B cell (primary cell): Measurements from ENCODE around the gene DGKB. TPM values are rescaled to one million over a fixed set of nuclear protein-coding genes. Genes with fewer than 3 reads are reported as not detected.

Experiments used
- ATAC-seq: fragments of 200-7000 bp; cut with Tn5 transposase; one replicate; pipeline ENCODE4 v1.10.0; 2021; ENCODE audit warnings: low read depth, mild to moderate bottlenecking, moderate number of reproducible peaks, moderate library complexity
- CTCF ChIA-PET: fragments of 350-600 bp; sonication (Branson Sonifier 250); formaldehyde crosslinking; loops from one replicate; lab custom pipeline; 2021; ENCODE audit warnings: antibody characterized with exemption, inconsistent platforms; lab: Charles Lee
- POLR2A ChIA-PET: fragments of 350-600 bp; sonication (Branson Sonifier 250); formaldehyde crosslinking; loops from one replicate; lab custom pipeline; 2021; ENCODE audit warnings: antibody characterized with exemption; lab: Charles Lee
- DNase-seq: peaks from one replicate; pipeline ENCODE4 v3.0.0; 2013
- H2AFZ ChIP-seq: 2 replicates; pipeline ENCODE4 v1.6.1; 2012; ENCODE audit warnings: mild to moderate bottlenecking, low read depth, low read length; ENCODE audit not compliant: insufficient read depth, poor library complexity, severe bottlenecking
- H3K27ac ChIP-seq, 2 donors: 1 replicate in 1 of 2; 2 replicates in 1 of 2; pipeline ENCODE4 v1.5.1; 2012 to 2013; ENCODE audit warnings: low read length in 2 of 2, mild to moderate bottlenecking in 2 of 2, moderate library complexity in 1 of 2
- H3K27me3 ChIP-seq, 4 experiments: fragments of 200-600 bp in 1 of 4; sonication (generic) in 1 of 4; replicated peaks in 1 of 4; 1 replicate in 2 of 4; 2 replicates in 2 of 4; pipeline versions ENCODE4 v1.6.1 to v1.7.0; 2013 to 2016; ENCODE audit warnings: low read length in 3 of 4, mild to moderate bottlenecking in 2 of 4, mixed read lengths in 1 of 4, moderate library complexity in 1 of 4; ENCODE audit not compliant: insufficient read depth in 4 of 4, control insufficient read depth in 3 of 4; ENCODE audit errors: control extremely low read depth in 1 of 4
- H3K36me3 ChIP-seq, 2 experiments: replicated peaks in 1 of 2; 1 replicate in 1 of 2; 2 replicates in 1 of 2; pipeline versions ENCODE4 v1.6.1 to v1.7.1; 2013; ENCODE audit warnings: low read length in 1 of 2; ENCODE audit not compliant: insufficient read depth in 2 of 2, control insufficient read depth in 1 of 2; ENCODE audit errors: control extremely low read depth in 1 of 2, extremely low read depth in 1 of 2
- H3K4me1 ChIP-seq, 2 donors: fragments of 200-600 bp in 1 of 2; sonication (generic) in 1 of 2; 1 replicate in 1 of 2; 2 replicates in 1 of 2; pipeline versions ENCODE4 v1.5.1 to v1.6.1; 2013 to 2017; ENCODE audit warnings: low read length in 2 of 2; ENCODE audit not compliant: control insufficient read depth in 2 of 2, insufficient read depth in 2 of 2
- H3K4me2 ChIP-seq: replicated peaks from 2 replicates; pipeline ENCODE3; 2012; ENCODE audit warnings: mild to moderate bottlenecking, low read depth, low read length; ENCODE audit not compliant: poor library complexity, severe bottlenecking
- H3K4me3 ChIP-seq, 5 experiments: fragments of 200-600 bp in 1 of 5; sonication (generic) in 1 of 5; 1 replicate in 3 of 5; 2 replicates in 2 of 5; pipeline versions ENCODE4 v1.5.1 to v1.7.0; 2011 to 2016; ENCODE audit warnings: low read length in 4 of 5, mild to moderate bottlenecking in 4 of 5, low read depth in 2 of 5, control low read depth in 1 of 5, moderate library complexity in 1 of 5; ENCODE audit not compliant: insufficient read depth in 1 of 5; ENCODE audit errors: control extremely low read depth in 1 of 5, extremely low read depth in 1 of 5
- H3K79me2 ChIP-seq: fragments of 200-600 bp; sonication (generic); one replicate; pipeline ENCODE4 v1.6.0; 2016; ENCODE audit warnings: low read length; ENCODE audit not compliant: control insufficient read depth, insufficient read depth
- H3K9ac ChIP-seq: fragments of 200-600 bp; sonication (generic); 2 replicates; pipeline ENCODE4 v1.6.1; 2017; ENCODE audit warnings: mild to moderate bottlenecking, low read length, moderate library complexity
- H3K9me3 ChIP-seq, 3 donors: one replicate each; pipeline versions ENCODE4 v1.6.1 to v1.7.1; 2013; ENCODE audit warnings: low read length in 2 of 3; ENCODE audit not compliant: control insufficient read depth in 2 of 3, insufficient read depth in 1 of 3; ENCODE audit errors: control extremely low read depth in 1 of 3
- H4K20me1 ChIP-seq: 2 replicates; pipeline ENCODE4 v1.6.0; 2012; ENCODE audit warnings: mild to moderate bottlenecking, low read length; ENCODE audit not compliant: insufficient read depth, control insufficient read depth, poor library complexity, severe bottlenecking
- H3K27ac Mint-ChIP-seq: one replicate; pipeline ENCODE4 v1.8.0; 2021; ENCODE audit warnings: mixed read lengths
- H3K27me3 Mint-ChIP-seq: one replicate; pipeline ENCODE4 v1.8.0; 2021; ENCODE audit warnings: mixed read lengths
- H3K4me1 Mint-ChIP-seq: one replicate; pipeline ENCODE4 v1.8.0; 2021; ENCODE audit warnings: mixed read lengths
- H3K4me3 Mint-ChIP-seq: one replicate; pipeline ENCODE4 v1.8.0; 2021; ENCODE audit warnings: mixed read lengths
- H3K9me3 Mint-ChIP-seq: one replicate; pipeline ENCODE4 v1.8.0; 2022; ENCODE audit warnings: mixed read lengths; ENCODE audit not compliant: insufficient read depth
- CTCF ChIP-seq: fragments of 200-600 bp; IDR thresholded peaks from one replicate; pipeline ENCODE4 v1.8.0; 2022; ENCODE audit warnings: antibody characterized with exemption, mild to moderate bottlenecking
- EZH2 ChIP-seq: IDR thresholded peaks from 2 replicates; pipeline ENCODE4 v1.6.1; 2012; ENCODE audit warnings: borderline replicate concordance, low read depth, mild to moderate bottlenecking, moderate library complexity, low read length; ENCODE audit not compliant: insufficient read depth, poor library complexity, severe bottlenecking
- intact Hi-C: fragments of 100-400 bp; cut with micrococcal nuclease; formaldehyde crosslinking; loops from one replicate; pipeline ENCODE4 v1.10.0; 2022
- polyA plus RNA-seq: library from polyadenylated mRNA; depleted of rRNA; stranded (reverse); fragments of >200 nt; gene quantifications from 2 replicates; pipeline ENCODE4 v1.2.3, GENCODE V29; 2012
- total RNA-seq, 2 donors: library from RNA; stranded (reverse); fragments of 120-200 nt in 1 of 2; gene quantifications; 1 replicate in 1 of 2; 2 replicates in 1 of 2; pipeline versions ENCODE4 v1.2.3 to v1.2.4, GENCODE V29; 2013 to 2022

DGKB gene
- total and polyA plus RNA-seq, 2 donors (not counting 1 experiment from before 2014, with no cell fraction given) = not detected

DNA sequence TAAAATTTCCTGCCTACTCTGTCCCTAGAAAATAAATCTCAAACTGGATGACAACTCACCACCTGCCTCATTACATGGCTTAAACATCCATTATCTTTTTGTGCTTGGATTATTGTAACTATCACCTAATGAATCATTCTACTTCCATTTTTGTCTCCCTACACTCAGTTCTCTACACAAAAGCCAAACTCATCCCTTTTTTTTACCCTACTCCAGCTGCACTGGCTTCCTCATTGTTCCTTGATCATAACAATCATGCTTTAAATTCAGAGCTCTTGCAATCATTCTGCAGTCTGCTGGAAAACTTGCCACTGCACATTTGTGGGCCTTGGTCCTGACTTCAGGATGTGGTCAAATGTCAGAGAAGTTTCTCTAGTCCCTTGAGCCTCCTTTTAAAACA lies 280.0 kb downstream of the DGKB start:
- ATAC-seq = no peak
- Mint-ChIP-seq H3K27ac (no peak overlapping the region), H3K4me1 (no peaks in the 10 kb centered on the region), H3K4me3 (no peak overlapping the region), H3K9me3 (no peaks in the 10 kb centered on the region), H3K27me3 (no peaks in the 10 kb centered on the region)
- no peak overlapping the region for H2AFZ ChIP-seq
- no peak overlapping the region for H3K4me3 ChIP-seq
- no peaks in the 10 kb centered on the region for H3K9me3 ChIP-seq
- CTCF ChIA-PET = no interaction called here
- no peaks in the 10 kb centered on the region for H3K4me1 ChIP-seq
- no peak for DNase-seq
- no peak overlapping the region for H3K27ac ChIP-seq
- intact Hi-C loops = no loop called here
- H4K20me1 ChIP-seq = no peaks in the 10 kb centered on the region
- no peak for TF ChIP-seq EZH2
- no peak for TF ChIP-seq CTCF
- POLR2A ChIA-PET = no interaction called here
- H3K9ac ChIP-seq = no peak overlapping the region
- no peak overlapping the region for H3K4me2 ChIP-seq
- no peaks in the 10 kb centered on the region for H3K79me2 ChIP-seq
- no peaks in the 10 kb centered on the region for H3K36me3 ChIP-seq
- H3K27me3 ChIP-seq = no peaks in the 10 kb centered on the region

- Mint-ChIP-seq H3K4me3 (no peak overlapping the region), H3K9me3 (no peaks in the 10 kb centered on the region), H3K4me1 (no peaks in the 10 kb centered on the region), H3K27me3 (no peaks in the 10 kb centered on the region), H3K27ac (no peak overlapping the region)
- no peak for DNase-seq
- Histone ChIP-seq H3K36me3 (no peaks in the 10 kb centered on the region), H3K4me3 (no peak overlapping the region), H3K4me2 (no peak overlapping the region), H2AFZ (no peak overlapping the region), H4K20me1 (no peaks in the 10 kb centered on the region), H3K79me2 (no peaks in the 10 kb centered on the region), H3K9ac (no peak overlapping the region), H3K4me1 (no peaks in the 10 kb centered on the region), H3K9me3 (no peaks in the 10 kb centered on the region), H3K27ac (no peak overlapping the region), H3K27me3 (no peaks in the 10 kb centered on the region)
- ChIA-PET CTCF (no interaction called here), POLR2A (no interaction called here)
- no peak for ATAC-seq
- intact Hi-C loops = no loop called here
- no peak for TF ChIP-seq EZH2
- no peak for TF ChIP-seq CTCF
Measured at GRCh38 chr7:14606101-14606500, 296.4 kb downstream of the DGKB start.
